ENCODE data around the gene LGMN.
"Not testable (repeated sequence)": the region's sequence is repeated elsewhere in the genome, so short reads cannot be mapped to it uniquely, and the experiment has no call there.

The LGMN gene

DNA sequence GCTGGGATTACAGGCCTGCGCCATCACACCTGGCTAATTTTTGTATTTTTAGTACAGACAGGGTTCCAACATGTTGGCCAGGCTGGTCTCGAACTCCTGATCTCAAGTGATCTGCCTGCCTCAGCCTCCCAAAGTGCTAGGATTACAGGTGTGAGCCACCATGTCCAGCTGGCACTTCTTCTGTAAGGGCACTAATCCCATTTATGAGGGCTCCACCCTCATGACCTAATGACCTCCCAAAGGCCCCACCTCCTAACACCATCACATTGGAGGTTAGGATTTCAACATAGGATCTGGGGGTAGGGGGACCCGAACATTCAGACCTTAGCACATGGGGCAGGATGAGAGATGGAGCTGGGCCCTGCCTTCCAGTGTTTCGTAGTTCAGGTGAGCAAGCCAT lies 68.1 kb downstream of the LGMN start:
- FAIRE-seq; DNase-seq (ENCODE audit: insufficient read length, low spot score): not testable (repeated sequence)

GRCh38 chr14:92679246-92679645 lies 69.2 kb downstream of the LGMN start:
- DNase-seq (ENCODE audit: insufficient read length, low spot score) (no peak), FAIRE-seq (no peak)

DNA sequence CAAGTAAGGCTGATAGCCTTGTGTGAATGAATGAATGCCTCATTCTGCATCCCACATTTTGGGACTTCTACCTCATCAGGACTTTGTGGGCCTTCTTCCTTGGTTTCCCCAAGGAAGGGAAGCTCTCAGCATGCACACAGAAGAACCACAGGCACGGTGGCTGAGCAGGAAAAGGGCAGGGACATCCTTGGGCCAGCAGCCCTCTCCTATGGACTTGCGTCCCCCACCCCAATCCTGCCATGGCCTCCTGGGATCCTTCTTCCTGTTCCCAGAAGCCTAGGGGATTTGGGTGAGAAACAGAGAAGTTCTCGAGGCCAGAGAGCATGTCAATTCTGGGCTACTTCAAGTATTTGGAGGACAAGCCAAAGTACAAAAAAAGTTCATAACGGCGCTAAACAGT lies 69.7 kb downstream of the LGMN start:
- DNase-seq (ENCODE audit: insufficient read length, low spot score) (no peak), FAIRE-seq (no peak)

DNA sequence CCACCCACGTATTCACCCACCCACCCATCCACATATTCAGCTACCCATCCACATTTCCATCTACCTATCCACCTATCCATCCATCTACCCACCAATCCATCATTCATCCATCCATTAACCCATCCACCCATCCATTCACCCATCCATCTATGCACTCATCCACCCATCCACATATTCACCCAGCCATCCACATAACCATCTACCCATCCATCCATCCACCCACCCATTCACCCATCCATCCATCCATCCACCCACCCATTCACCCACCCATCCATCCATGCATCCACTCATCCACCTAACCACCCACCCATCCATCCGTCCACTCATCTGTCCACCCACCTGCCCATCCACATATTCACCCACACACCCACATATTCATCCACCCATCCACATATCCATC lies 70.5 kb downstream of the LGMN start:
- FAIRE-seq (no peak), DNase-seq (ENCODE audit: insufficient read length, low spot score) (no peak)

GRCh38 chr14:92677087-92677668 lies 71.2 kb downstream of the LGMN start:
- DNase-seq (ENCODE audit: insufficient read length, low spot score), result no peak
- FAIRE-seq, result no peak

DNA sequence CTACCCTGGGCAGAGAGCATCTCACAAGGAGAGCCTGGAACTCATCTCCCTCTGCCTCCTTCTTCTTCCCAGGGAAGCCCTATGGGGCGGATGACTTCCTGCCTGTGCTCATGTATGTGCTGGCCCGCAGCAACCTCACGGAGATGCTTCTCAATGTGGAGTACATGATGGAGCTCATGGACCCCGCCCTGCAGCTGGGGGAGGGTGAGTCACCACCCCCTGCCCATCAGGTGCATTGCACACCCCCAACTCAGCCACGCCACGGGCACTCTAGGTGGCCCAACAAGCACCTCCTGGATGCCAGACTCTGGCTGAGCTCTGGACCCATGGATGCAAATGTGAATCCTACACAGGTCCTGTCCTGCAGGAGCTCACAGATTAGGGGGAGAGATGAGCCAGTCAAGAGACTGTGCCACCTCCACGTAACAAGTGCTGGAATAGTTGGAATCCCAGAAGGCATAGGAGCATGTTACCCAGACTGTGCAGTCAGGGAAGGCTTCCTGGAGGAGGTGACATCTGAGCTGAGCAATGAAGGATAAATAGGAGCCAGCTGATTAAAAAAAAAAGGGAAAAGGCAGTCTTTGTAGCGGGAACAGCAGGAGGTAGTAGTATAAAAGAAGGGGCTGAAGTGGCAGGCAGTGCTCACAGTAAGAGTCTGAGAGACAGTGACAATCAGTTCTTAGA lies 71.9 kb downstream of the LGMN start:
- FAIRE-seq, result no peak
- no peak for DNase-seq (ENCODE audit: insufficient read length, low spot score)

GRCh38 chr14:92675976-92676375 lies 72.5 kb downstream of the LGMN start:
- no peak for FAIRE-seq
- no peak for DNase-seq (ENCODE audit: insufficient read length, low spot score)

GRCh38 chr14:92675421-92675820 lies 73.0 kb downstream of the LGMN start:
- no peak for FAIRE-seq
- no peak for DNase-seq (ENCODE audit: insufficient read length, low spot score)

DNA sequence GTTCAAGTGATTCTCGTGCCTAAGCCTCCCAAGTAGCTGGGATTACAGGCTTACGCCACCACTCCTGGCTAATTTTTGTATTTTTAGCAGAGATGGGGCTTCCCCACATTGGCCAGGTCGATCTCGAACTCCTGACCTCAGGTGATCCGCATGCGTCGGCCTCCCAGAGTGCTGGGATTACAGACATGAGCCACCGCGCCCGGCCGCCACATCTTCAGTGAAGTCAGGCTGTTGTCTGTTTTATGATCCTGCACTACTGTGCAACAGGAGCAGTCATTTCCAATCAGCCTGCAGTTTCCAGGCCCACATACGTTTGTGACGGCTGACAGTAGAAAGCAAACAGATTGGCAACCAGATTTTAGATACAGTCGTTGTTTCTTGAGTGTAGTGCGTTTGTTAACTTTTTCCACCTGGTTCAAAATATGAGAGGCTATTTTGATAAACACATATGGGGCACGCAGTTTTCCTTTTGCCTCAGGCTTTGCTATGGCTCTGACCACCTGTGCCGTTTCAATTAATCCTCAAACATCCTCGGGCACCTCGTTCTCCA lies 74.8 kb downstream of the LGMN start:
- no peak for DNase-seq (ENCODE audit: insufficient read length, low spot score)
- no peak for FAIRE-seq

GRCh38 chr14:92670643-92671366 lies 77.6 kb downstream of the LGMN start:
- DNase-seq (ENCODE audit: insufficient read length, low spot score), result no peak
- peak; percentile 31 for FAIRE-seq

DNA sequence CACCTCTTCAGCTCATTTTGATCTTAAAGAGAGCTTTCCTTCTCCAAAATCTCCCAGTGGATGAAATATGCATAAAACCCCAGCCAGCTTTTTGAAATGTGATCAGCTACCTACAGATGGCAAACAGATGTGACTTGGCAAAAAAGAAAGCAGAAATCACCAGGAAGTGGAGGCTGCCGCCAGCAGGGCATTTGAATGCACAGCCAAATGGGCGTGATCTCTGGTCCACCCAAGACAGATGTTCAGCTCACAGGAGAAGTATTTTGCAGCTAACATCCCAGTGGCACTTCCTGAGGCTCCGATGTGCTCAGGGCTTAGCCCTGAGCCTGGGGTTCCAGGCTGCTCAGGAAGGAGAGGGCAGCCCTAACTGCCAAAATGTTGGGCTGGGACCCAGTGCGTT lies 78.3 kb downstream of the LGMN start:
- DNase-seq (ENCODE audit: insufficient read length, low spot score), result no peak
- no peak for FAIRE-seq

GRCh38 chr14:92668276-92668973 lies 80.0 kb downstream of the LGMN start:
- DNase-seq (ENCODE audit: insufficient read length, low spot score), result no peak
- no peak for FAIRE-seq

DNA sequence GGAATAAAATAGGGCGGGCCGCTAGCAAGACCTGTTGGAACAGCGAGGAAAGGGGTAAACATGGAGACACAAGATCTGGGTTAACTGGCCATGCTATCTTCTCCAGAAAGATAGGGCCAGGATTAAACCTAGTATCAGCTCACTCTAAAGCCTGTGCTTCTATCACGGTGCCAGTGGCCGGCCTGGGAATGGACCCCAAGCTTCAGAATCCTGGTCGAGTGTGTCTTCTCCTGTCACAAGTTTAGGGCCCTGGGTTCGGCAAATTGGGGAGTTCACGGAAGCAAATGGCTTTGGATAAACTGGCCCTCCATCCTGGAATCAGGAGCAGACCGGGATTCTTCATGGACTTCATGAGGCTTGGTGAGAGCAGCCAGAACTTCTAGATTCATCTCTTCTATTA lies 82.2 kb downstream of the LGMN start:
- FAIRE-seq (no peak), DNase-seq (ENCODE audit: insufficient read length, low spot score) (no peak)

DNA sequence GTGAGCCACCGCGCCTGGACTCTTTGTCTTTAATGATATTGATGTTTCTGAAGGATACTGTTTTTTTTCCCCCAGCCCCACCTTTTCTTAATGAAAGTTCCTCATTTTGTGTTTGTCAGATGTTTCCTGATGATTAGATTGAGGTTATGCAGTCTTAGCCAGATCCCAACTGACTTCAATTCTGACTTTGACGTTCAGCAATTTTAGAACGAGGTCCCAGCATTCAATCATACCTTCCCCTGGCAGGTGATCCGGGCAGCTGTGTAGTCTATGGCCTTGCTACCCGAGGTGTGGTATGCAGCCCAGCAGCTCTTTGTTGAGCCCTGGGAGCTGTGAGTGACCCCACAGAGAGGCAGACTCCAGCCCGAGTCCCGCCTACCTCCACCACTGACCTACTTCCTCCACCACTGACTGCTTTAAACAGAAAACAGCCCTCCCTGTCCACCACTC lies 82.7 kb downstream of the LGMN start:
- FAIRE-seq (no peak), DNase-seq (ENCODE audit: insufficient read length, low spot score) (no peak)

DNA sequence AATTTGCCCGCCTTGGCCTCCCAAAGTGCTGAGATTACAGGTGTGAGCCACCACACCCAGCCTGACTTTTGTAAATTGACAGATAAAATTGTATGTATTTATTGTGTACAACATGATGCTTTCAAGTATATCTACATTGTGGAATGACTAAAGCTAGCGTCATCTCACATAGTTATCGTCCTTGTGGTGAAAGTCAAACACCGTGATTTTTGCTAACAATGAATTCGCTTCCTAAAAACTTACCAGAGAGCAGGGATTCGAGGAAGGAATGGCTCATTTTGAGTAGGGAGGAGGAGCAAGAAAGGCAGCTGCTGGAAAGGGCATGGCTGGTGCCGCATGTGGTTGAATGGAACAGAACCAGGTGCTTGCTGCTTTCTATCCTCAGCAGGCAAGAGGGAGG lies 85.4 kb downstream of the LGMN start:
- DNase-seq (ENCODE audit: insufficient read length, low spot score) (no peak), FAIRE-seq (no peak)

DNA sequence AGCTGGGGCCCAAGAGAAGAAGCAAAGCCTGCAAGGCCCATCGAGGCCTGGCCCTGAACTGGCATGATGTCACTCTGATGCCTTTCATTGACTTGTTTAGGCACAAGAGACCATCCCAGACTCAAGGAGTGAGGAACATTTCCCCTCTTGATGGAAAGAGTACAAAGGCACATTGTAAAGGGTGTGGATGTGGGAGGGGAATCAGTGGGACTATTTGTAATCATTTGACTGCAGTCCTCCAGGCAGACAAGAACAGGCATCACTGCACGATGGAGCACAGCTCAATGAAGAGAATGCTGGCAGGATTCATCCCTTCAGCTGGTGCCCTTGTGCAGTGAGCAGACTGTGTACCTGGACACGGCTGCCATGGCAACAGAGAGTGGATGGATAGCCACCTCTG lies 87.9 kb downstream of the LGMN start:
- FAIRE-seq (no peak), DNase-seq (ENCODE audit: insufficient read length, low spot score) (no peak)

DNA sequence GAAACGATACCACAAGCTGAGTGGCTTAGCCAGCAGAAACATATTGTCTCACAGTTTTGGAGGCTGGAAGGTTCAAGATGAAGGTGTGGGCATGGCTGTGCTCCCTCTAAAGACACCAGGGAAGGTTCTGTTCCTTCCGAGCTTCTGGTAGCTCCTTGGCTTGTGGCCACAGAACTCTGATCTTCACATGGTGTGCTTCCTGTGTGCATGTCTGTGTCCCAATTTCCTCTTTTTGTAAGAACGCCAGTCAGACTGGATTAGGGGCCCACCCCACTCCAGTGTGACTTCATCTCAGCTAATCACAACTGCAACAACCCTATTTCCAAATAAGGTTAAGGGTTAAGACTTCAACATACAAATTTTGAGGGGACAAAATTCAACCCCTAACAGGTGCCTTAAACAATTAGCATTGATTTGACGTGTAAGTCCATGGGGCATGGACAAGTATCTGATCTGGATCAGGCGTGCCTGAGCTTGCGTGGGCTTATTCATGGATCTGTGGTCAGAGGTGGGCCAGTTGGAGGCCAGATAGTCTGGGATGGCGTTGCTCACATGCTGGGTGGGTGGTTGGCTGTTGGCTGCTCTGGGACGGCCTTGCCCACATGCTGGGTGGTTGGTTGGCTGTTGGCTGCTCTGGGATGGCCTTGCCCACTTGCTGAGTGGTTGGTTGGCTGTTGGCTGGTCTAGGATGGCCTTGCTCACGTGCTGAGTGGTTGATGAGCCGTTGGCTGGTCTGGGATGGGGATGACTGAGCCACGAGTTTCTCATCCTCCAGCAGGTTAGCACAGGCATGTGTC lies 88.5 kb downstream of the LGMN start:
- DNase-seq (ENCODE audit: insufficient read length, low spot score), result no peak
- FAIRE-seq, result no peak

GRCh38 chr14:92658684-92659083 lies 89.7 kb downstream of the LGMN start:
- DNase-seq (ENCODE audit: insufficient read length, low spot score) (no peak), FAIRE-seq (no peak)

DNA sequence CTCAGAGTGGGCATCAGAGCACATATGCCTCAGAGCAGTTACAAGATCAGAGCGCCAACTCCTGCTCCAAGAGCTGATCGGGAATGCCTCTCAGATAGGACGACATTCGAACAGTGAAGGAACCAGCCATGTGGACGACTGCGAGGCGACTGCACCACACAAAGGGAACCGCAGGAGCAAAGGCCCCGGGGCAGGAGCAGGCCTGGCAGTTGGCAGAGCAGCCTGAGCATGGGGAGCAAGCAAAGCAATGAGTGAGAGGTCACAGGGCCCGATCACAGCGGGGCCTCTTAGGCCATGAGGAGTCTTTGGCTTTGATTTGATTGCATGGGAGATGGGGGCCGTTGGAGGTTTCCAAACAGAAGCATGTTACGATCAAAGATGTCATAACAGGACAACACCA lies 90.3 kb downstream of the LGMN start:
- FAIRE-seq (no peak), DNase-seq (ENCODE audit: insufficient read length, low spot score) (no peak)

- DNase-seq (ENCODE audit: insufficient read length, low spot score), result no peak
- FAIRE-seq, result no peak
Observed at GRCh38 chr14:92657457-92658142, 90.8 kb downstream of the LGMN start.

Data from HTR-8/SVneo (cell line).